Fibroblast of lung (primary cell): Measurements from ENCODE around the gene SCAPER. TPM values are rescaled to one million over a fixed set of nuclear protein-coding genes. Genes with fewer than 3 reads are reported as not detected.

ENCODE experiments used
- DNase-seq, 2 donors: peaks; one replicate each; pipeline versions ENCODE4 v3.0.0 to v3.0.0-alpha.2; 2010; ENCODE audit warnings: low read depth in 2 of 2
- H2AFZ ChIP-seq: 2 replicates; pipeline ENCODE4 v1.5.1; 2012; ENCODE audit warnings: low read length, control low read depth, inconsistent platforms
- H3K27ac ChIP-seq: 2 replicates; pipeline ENCODE4 v1.5.1; 2011; ENCODE audit warnings: low read length, control low read depth; ENCODE audit not compliant: insufficient read depth
- H3K27me3 ChIP-seq: 2 replicates; pipeline ENCODE4 v1.5.1; 2011; ENCODE audit warnings: mild to moderate bottlenecking, low read length; ENCODE audit not compliant: control insufficient read depth, insufficient read depth
- H3K36me3 ChIP-seq: 2 replicates; pipeline ENCODE4 v1.5.1; 2011; ENCODE audit warnings: low read length; ENCODE audit not compliant: control insufficient read depth, insufficient read depth
- H3K4me1 ChIP-seq: 2 replicates; pipeline ENCODE4 v1.5.1; 2011; ENCODE audit warnings: low read length; ENCODE audit not compliant: control insufficient read depth, insufficient read depth; ENCODE audit errors: extremely low read depth
- H3K4me2 ChIP-seq: 2 replicates; pipeline ENCODE4 v1.5.1; 2011; ENCODE audit warnings: low read length, control low read depth; ENCODE audit not compliant: insufficient read depth; ENCODE audit errors: extremely low read depth
- H3K4me3 ChIP-seq, 4 experiments: fragments of 200-600 bp in 1 of 4; sonication (generic) in 1 of 4; replicated peaks in 1 of 4; 2 replicates each; pipeline ENCODE4 v1.5.1; 2011 to 2016; ENCODE audit warnings: low read length in 4 of 4, low read depth in 3 of 4, mild to moderate bottlenecking in 3 of 4, control low read depth in 2 of 4, inconsistent platforms in 1 of 4, mixed read lengths in 1 of 4; ENCODE audit not compliant: insufficient read depth in 1 of 4; ENCODE audit errors: control extremely low read depth in 1 of 4
- H3K79me2 ChIP-seq: 2 replicates; pipeline ENCODE4 v1.5.1; 2012; ENCODE audit warnings: mild to moderate bottlenecking, low read length, inconsistent platforms; ENCODE audit not compliant: control insufficient read depth, insufficient read depth
- H3K9ac ChIP-seq: 2 replicates; pipeline ENCODE4 v1.5.1; 2011; ENCODE audit warnings: mild to moderate bottlenecking, low read length, control low read depth; ENCODE audit not compliant: insufficient read depth
- H3K9me3 ChIP-seq: 2 replicates; pipeline ENCODE4 v1.5.1; 2012; ENCODE audit warnings: low read depth, low read length; ENCODE audit not compliant: control insufficient read depth, insufficient read depth
- H4K20me1 ChIP-seq: 2 replicates; pipeline ENCODE4 v1.5.1; 2011; ENCODE audit warnings: low read length; ENCODE audit not compliant: control insufficient read depth, insufficient read depth; ENCODE audit errors: extremely low read depth
- EZH2 ChIP-seq: IDR thresholded peaks from 2 replicates; pipeline ENCODE4 v1.5.1; 2012; ENCODE audit warnings: low read length, control low read depth, mild to moderate bottlenecking; ENCODE audit errors: missing control alignments
- polyA plus RNA-seq, 2 donors: library from polyadenylated mRNA; depleted of rRNA in 1 of 2; stranded (reverse) in 1 of 2; unstranded in 1 of 2; fragments of >200 nt; gene quantifications; 2 replicates each; pipeline ENCODE4 v1.2.1, GENCODE V29; 2011 to 2012; ENCODE audit warnings: missing spikeins in 1 of 2
- total RNA-seq: library from RNA; depleted of rRNA; stranded (reverse); fragments of >200 nt; gene quantifications from 2 replicates; pipeline ENCODE4 v1.2.1, GENCODE V29; 2014
- TF ChIP-seq, protein P1 (sequence below), 2 donors: IDR thresholded peaks in 1 of 2; conservative IDR thresholded peaks in 1 of 2; 1 replicate in 1 of 2; 2 replicates in 1 of 2; pipeline ENCODE4 v1.5.1; 2011 to 2012; ENCODE audit warnings: low read length in 2 of 2, control low read depth in 1 of 2, inconsistent platforms in 1 of 2, low read depth in 1 of 2, mild to moderate bottlenecking in 1 of 2

Gene SCAPER
- total and polyA plus RNA-seq, 2 donors (not counting 1 experiment from before 2014, with no cell fraction given): 2.3 to 9.1 TPM

DNA sequence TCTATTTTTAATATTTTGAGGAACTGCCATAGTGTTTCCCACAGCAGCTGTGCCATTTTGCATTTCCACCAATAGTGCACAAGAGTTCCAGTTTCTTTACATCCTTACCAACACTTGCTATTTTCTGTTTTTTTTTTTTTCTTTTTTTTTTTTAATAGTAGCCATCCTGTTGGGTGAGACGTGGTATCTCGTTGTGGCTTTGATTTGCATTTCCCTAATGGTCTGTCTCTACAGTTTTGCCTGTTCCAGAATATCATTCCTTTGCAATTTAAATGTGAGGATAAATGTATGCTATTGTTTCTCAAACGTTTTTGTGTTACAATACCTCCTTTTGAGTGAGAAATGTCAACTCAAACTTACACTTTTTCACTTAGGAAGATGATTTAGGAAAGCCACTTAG lies 48.8 kb upstream of the SCAPER start:
- no peaks in the 10 kb centered on the region for H4K20me1 ChIP-seq
- H3K27me3 ChIP-seq: no peaks in the 10 kb centered on the region
- no peak overlapping the region for H3K4me3 ChIP-seq
- no peaks in the 10 kb centered on the region for H3K9me3 ChIP-seq
- H3K27ac ChIP-seq: no peak overlapping the region
- DNase-seq: no peak
- no peaks in the 10 kb centered on the region for H3K4me1 ChIP-seq
- TF ChIP-seq, protein P1, sequence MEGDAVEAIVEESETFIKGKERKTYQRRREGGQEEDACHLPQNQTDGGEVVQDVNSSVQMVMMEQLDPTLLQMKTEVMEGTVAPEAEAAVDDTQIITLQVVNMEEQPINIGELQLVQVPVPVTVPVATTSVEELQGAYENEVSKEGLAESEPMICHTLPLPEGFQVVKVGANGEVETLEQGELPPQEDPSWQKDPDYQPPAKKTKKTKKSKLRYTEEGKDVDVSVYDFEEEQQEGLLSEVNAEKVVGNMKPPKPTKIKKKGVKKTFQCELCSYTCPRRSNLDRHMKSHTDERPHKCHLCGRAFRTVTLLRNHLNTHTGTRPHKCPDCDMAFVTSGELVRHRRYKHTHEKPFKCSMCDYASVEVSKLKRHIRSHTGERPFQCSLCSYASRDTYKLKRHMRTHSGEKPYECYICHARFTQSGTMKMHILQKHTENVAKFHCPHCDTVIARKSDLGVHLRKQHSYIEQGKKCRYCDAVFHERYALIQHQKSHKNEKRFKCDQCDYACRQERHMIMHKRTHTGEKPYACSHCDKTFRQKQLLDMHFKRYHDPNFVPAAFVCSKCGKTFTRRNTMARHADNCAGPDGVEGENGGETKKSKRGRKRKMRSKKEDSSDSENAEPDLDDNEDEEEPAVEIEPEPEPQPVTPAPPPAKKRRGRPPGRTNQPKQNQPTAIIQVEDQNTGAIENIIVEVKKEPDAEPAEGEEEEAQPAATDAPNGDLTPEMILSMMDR (conservative IDR thresholded peaks at IDR 0.05 in 1 of 2, IDR thresholded peaks at IDR 0.05 in 1 of 2; ENCODE audit: low read depth in 1 of 2, low read length in 2 of 2): no peak
- no peak for TF ChIP-seq EZH2
- H3K36me3 ChIP-seq: no peaks in the 10 kb centered on the region
- no peak overlapping the region for H3K9ac ChIP-seq
- no peak overlapping the region for H3K4me2 ChIP-seq
- H3K79me2 ChIP-seq: no peaks in the 10 kb centered on the region
- no peak overlapping the region for H2AFZ ChIP-seq

DNA sequence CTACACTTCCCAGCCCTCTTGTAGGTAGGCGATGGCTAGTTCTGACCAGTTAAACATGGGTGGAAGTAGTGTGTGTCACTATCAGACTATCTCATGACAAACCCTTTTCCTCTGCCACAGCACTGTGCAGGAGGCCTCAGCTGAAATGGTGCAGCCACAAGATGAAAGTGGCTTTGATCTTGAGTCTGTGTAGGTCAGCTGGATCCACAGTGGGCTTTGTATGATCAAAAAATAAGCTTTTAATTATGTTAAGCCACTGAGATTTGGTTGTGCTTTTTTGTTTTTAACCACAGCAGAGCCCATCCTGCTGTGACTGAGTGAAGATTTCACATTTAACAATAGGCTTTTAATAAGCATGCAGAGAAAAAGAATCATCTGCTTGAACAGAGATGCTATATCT lies 46.1 kb upstream of the SCAPER start:
- no peaks in the 10 kb centered on the region for H3K9me3 ChIP-seq
- no peak overlapping the region for H3K4me3 ChIP-seq
- H3K9ac ChIP-seq: no peak overlapping the region
- no peak for DNase-seq
- TF ChIP-seq, protein P1 (conservative IDR thresholded peaks at IDR 0.05 in 1 of 2, IDR thresholded peaks at IDR 0.05 in 1 of 2; ENCODE audit: low read depth in 1 of 2, low read length in 2 of 2): no peak
- no peak for TF ChIP-seq EZH2
- peaks cover 2% of the 10 kb centered on the region for H3K36me3 ChIP-seq
- no peaks in the 10 kb centered on the region for H3K27me3 ChIP-seq
- no peaks in the 10 kb centered on the region for H3K4me1 ChIP-seq
- no peaks in the 10 kb centered on the region for H3K79me2 ChIP-seq
- no peak overlapping the region for H2AFZ ChIP-seq
- H3K4me2 ChIP-seq: no peak overlapping the region
- no peaks in the 10 kb centered on the region for H4K20me1 ChIP-seq
- no peak overlapping the region for H3K27ac ChIP-seq

DNA sequence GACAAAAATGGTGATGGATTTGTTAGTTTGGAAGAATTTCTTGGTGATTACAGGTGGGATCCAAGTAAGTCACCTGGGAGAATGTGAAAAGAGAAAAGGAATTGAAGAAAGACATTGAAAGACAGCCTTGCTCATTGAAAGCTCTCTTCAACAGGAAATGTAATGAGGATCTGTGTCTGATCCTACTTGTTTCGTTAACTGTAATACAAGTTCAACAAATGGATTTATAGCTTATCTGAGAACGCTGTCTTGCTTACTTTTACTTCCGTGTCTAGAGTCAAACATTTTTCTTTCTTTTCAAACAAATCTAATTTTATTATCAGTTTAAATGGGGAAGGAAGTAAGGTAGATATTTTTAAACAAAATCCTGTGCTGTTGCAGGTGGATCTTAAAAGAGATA lies 42.3 kb upstream of the SCAPER start:
- no peaks in the 10 kb centered on the region for H4K20me1 ChIP-seq
- DNase-seq: no peak

More for the DNA sequence above, 42.3 kb upstream of the SCAPER start:
- Histone ChIP-seq H3K9ac (no peak overlapping the region), H2AFZ (no peak overlapping the region), H3K36me3 (peaks cover 2% of the 10 kb centered on the region), H3K79me2 (no peaks in the 10 kb centered on the region), H3K4me2 (no peak overlapping the region), H3K27ac (no peak overlapping the region), H3K4me1 (no peaks in the 10 kb centered on the region), H3K27me3 (no peaks in the 10 kb centered on the region), H3K9me3 (no peaks in the 10 kb centered on the region), H3K4me3 (no peak overlapping the region)
- TF ChIP-seq EZH2: no peak
- TF ChIP-seq, protein P1 (conservative IDR thresholded peaks at IDR 0.05 in 1 of 2, IDR thresholded peaks at IDR 0.05 in 1 of 2; ENCODE audit: low read depth in 1 of 2, low read length in 2 of 2): no peak
